Activated CD4-positive, alpha-beta T cell treated with anti-CD3 and anti-CD28 coated beads, Interleukin-2, amount 10 ng/mL, durations not matched to agents 24 days and 14 days (primary cell): ENCODE data around the gene RALGAPB. TPM values are rescaled to one million over a fixed set of nuclear protein-coding genes. Genes with fewer than 3 reads are reported as not detected.

Experiments
- DNase-seq: peaks from one replicate; pipeline ENCODE4 v3.0.0; 2022
- H3K27ac Mint-ChIP-seq: one replicate; pipeline ENCODE4 v1.8.0; 2022; ENCODE audit warnings: mild to moderate bottlenecking, mixed read lengths
- H3K27me3 Mint-ChIP-seq: one replicate; pipeline ENCODE4 v1.8.0; 2022; ENCODE audit warnings: mixed read lengths
- H3K36me3 Mint-ChIP-seq: one replicate; pipeline ENCODE4 v1.8.0; 2022; ENCODE audit warnings: low read depth, mild to moderate bottlenecking, mixed read lengths
- H3K4me1 Mint-ChIP-seq: one replicate; pipeline ENCODE4 v1.8.0; 2021; ENCODE audit warnings: mixed read lengths
- H3K4me3 Mint-ChIP-seq: one replicate; pipeline ENCODE4 v1.8.0; 2022; ENCODE audit warnings: mild to moderate bottlenecking, moderate library complexity, mixed read lengths
- H3K9me3 Mint-ChIP-seq: one replicate; pipeline ENCODE4 v1.8.0; 2021; ENCODE audit warnings: mixed read lengths
- intact Hi-C: fragments of 100-400 bp; cut with micrococcal nuclease; formaldehyde crosslinking; loops from one replicate; pipeline ENCODE4 v1.15.1; 2023
- total RNA-seq: library from RNA; stranded (reverse); gene quantifications from 2 replicates; pipeline ENCODE4 v1.2.3, GENCODE V29; 2022

RALGAPB gene
- total RNA-seq, 1 donor from 2014 or later = 29.8 TPM

DNA sequence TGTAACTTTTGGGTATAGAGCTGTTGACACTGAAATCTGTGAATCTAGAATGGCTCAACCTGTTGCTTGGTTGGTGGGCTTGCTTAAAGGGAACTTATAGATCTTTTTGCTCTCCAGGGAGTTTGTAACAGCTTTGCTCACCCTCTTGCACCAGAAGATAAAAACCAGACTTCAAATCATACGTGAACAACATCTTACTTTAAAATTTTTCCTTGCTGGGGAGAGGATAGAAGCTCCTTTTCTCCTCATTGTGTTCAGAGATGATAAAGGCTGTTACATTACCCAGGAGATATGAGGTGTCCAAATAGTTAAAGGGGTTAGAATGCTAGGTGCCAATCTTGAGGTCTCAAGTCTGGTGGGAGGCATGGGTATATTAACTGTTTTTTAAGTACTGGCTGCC, 46.8 kb downstream of the RALGAPB start:
- Mint-ChIP-seq H3K9me3 (no peaks in the 10 kb centered on the region), H3K4me3 (no peak overlapping the region), H3K27me3 (no peaks in the 10 kb centered on the region), H3K27ac (no peak overlapping the region), H3K36me3 (peaks cover 38% of the 10 kb centered on the region), H3K4me1 (no peaks in the 10 kb centered on the region)
- intact Hi-C loops = no loop called here
- DNase-seq = no peak

GRCh38 chr20:38520261-38520660, 47.6 kb downstream of the RALGAPB start:
- H3K27ac Mint-ChIP-seq = no peak overlapping the region
- H3K9me3 Mint-ChIP-seq = no peaks in the 10 kb centered on the region
- no peak for DNase-seq
- no peaks in the 10 kb centered on the region for H3K4me1 Mint-ChIP-seq
- no peak overlapping the region for H3K4me3 Mint-ChIP-seq
- intact Hi-C loops = no loop called here
- H3K27me3 Mint-ChIP-seq = no peaks in the 10 kb centered on the region
- H3K36me3 Mint-ChIP-seq = peaks cover 39% of the 10 kb centered on the region

- Mint-ChIP-seq H3K9me3 (no peaks in the 10 kb centered on the region), H3K4me1 (no peaks in the 10 kb centered on the region), H3K27ac (no peak overlapping the region), H3K27me3 (no peaks in the 10 kb centered on the region), H3K36me3 (peaks cover 43% of the 10 kb centered on the region), H3K4me3 (no peak overlapping the region)
- intact Hi-C loops = no loop called here
- DNase-seq = no peak
Measured at GRCh38 chr20:38523697-38524096, 51.1 kb downstream of the RALGAPB start.

DNA sequence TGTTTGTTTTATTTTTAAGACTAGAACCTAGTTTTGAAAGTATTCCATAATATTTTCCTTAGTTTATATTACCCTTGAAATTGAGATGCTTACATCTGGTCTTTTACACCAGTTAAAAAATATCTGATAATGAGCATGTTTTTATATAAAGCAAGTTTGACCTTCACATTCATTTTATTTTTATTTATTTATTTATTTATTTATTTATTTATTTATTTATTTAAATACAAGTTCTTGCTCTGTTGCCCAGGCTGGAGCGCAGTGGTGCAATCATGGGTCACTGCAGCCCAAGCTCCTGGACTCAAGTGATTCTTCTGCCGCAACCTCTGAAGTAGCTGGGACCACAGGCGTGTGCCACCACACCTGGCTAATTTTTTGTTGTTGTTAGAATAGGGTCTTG, 55.5 kb downstream of the RALGAPB start:
- peak; percentile 29 for DNase-seq
- Mint-ChIP-seq H3K9me3 (no peaks in the 10 kb centered on the region), H3K27me3 (no peaks in the 10 kb centered on the region), H3K4me1 (no peaks in the 10 kb centered on the region), H3K4me3 (no peak overlapping the region), H3K36me3 (peaks cover 36% of the 10 kb centered on the region), H3K27ac (no peak overlapping the region)
- intact Hi-C loops = no loop called here

GRCh38 chr20:38531021-38531420, 58.4 kb downstream of the RALGAPB start:
- H3K36me3 Mint-ChIP-seq = peaks cover 41% of the 10 kb centered on the region
- intact Hi-C loops = no loop called here
- no peaks in the 10 kb centered on the region for H3K9me3 Mint-ChIP-seq
- peaks cover 1% of the 10 kb centered on the region for H3K4me1 Mint-ChIP-seq
- H3K4me3 Mint-ChIP-seq = no peak overlapping the region
- H3K27ac Mint-ChIP-seq = no peak overlapping the region
- no peak for DNase-seq
- H3K27me3 Mint-ChIP-seq = no peaks in the 10 kb centered on the region

- DNase-seq = peak; percentile 47
- peaks cover 13% of the 10 kb centered on the region for H3K4me1 Mint-ChIP-seq
Measured at GRCh38 chr20:38534756-38535155, 62.1 kb downstream of the RALGAPB start.

GRCh38 chr20:38536310-38536709, 63.7 kb downstream of the RALGAPB start:
- Mint-ChIP-seq H3K4me3 (no peak overlapping the region), H3K27ac (no peak overlapping the region), H3K4me1 (peaks cover 13% of the 10 kb centered on the region), H3K36me3 (peaks cover 66% of the 10 kb centered on the region), H3K9me3 (peaks cover 5% of the 10 kb centered on the region), H3K27me3 (no peaks in the 10 kb centered on the region)
- no peak for DNase-seq
- intact Hi-C loops = no loop called here

More at GRCh38 chr20:38534756-38535155, 62.1 kb downstream of the RALGAPB start:
- no peak overlapping the region for H3K4me3 Mint-ChIP-seq
- peaks cover 58% of the 10 kb centered on the region for H3K36me3 Mint-ChIP-seq
- H3K27ac Mint-ChIP-seq = no peak overlapping the region
- intact Hi-C loops = no loop called here
- H3K27me3 Mint-ChIP-seq = no peaks in the 10 kb centered on the region
- peaks cover 5% of the 10 kb centered on the region for H3K9me3 Mint-ChIP-seq

DNA sequence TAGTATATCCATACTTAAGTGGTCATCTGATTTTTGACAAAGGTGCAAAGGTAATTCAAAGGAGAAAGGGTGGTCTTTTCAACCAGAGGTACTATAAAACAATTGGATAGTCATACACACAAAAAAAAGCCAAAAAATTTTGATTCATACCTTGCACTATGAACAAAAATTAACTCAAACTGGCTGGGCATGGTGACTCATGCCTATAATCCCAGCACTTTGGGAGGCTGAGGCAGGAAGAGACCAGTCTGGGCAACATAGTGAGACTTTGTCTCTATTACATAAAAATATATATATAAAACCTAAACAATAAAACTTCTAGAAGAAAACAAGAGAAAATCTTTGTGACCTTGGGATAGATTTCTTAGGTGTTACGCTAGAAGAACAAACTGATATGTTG, 64.5 kb downstream of the RALGAPB start:
- H3K4me1 Mint-ChIP-seq = peaks cover 13% of the 10 kb centered on the region
- H3K27me3 Mint-ChIP-seq = no peaks in the 10 kb centered on the region
- H3K27ac Mint-ChIP-seq = no peak overlapping the region

DNA sequence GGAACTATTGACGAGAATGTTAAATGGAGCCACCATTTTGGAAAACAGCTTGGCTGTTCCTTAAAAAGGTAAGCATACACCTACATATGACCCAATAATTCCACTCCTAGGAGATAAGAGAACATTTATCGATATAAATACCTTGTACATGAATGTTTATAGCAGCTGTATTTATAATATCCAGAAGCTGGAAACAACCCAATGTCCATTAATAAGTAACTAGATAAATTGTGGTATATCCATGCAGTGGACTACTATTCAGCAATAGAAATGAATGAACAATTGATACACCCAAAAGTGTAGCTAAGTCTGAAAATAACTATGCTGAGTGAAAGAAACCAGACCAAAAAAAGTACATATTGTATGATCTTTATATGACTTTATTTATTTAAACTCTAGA, 66.1 kb downstream of the RALGAPB start:
- Mint-ChIP-seq H3K27ac (no peak overlapping the region), H3K4me3 (no peak overlapping the region), H3K27me3 (no peaks in the 10 kb centered on the region), H3K4me1 (peaks cover 13% of the 10 kb centered on the region), H3K36me3 (peaks cover 69% of the 10 kb centered on the region), H3K9me3 (peaks cover 5% of the 10 kb centered on the region)
- DNase-seq = no peak
- intact Hi-C loops = no loop called here

More for the DNA sequence above, 64.5 kb downstream of the RALGAPB start:
- intact Hi-C loops = no loop called here
- peaks cover 5% of the 10 kb centered on the region for H3K9me3 Mint-ChIP-seq
- H3K4me3 Mint-ChIP-seq = no peak overlapping the region
- peak; percentile 14 for DNase-seq
- peaks cover 70% of the 10 kb centered on the region for H3K36me3 Mint-ChIP-seq

- intact Hi-C loops = no loop called here
- no peak for DNase-seq
- Mint-ChIP-seq H3K4me3 (no peak overlapping the region), H3K9me3 (no peaks in the 10 kb centered on the region), H3K27ac (no peak overlapping the region), H3K27me3 (no peaks in the 10 kb centered on the region), H3K4me1 (peaks cover 2% of the 10 kb centered on the region), H3K36me3 (peaks cover 60% of the 10 kb centered on the region)
Measured at GRCh38 chr20:38543014-38543906, 70.6 kb downstream of the RALGAPB start.

DNA sequence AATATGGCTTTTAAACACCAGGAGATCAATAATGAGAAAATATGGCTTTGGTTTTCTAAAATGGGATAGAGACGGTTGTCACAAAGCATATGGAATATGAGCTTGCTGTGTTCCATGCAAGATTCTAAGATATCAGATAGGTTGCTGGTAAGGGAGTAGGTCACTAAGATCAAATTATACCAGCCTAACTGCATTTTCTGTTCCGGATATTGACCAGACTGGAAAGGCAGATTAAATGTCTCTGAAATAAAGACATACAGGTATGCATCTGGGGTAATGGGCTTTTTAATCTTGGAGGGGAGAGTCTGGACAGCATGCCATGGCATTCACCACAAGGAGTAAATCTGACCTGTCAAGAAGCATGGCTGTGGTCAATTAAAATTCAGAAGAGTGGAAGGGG, 73.1 kb downstream of the RALGAPB start:
- Mint-ChIP-seq H3K27me3 (no peaks in the 10 kb centered on the region), H3K9me3 (no peaks in the 10 kb centered on the region), H3K36me3 (peaks cover 57% of the 10 kb centered on the region), H3K4me3 (no peak overlapping the region), H3K4me1 (peaks cover 2% of the 10 kb centered on the region), H3K27ac (no peak overlapping the region)
- intact Hi-C loops = no loop called here
- no peak for DNase-seq

- no peak overlapping the region for H3K27ac Mint-ChIP-seq
- H3K27me3 Mint-ChIP-seq = no peaks in the 10 kb centered on the region
- no peak for DNase-seq
- intact Hi-C loops = no loop called here
- no peak overlapping the region for H3K4me3 Mint-ChIP-seq
- peaks cover 44% of the 10 kb centered on the region for H3K36me3 Mint-ChIP-seq
- H3K4me1 Mint-ChIP-seq = peaks cover 2% of the 10 kb centered on the region
- H3K9me3 Mint-ChIP-seq = no peaks in the 10 kb centered on the region
Measured at GRCh38 chr20:38547288-38548085, 74.8 kb downstream of the RALGAPB start.

DNA sequence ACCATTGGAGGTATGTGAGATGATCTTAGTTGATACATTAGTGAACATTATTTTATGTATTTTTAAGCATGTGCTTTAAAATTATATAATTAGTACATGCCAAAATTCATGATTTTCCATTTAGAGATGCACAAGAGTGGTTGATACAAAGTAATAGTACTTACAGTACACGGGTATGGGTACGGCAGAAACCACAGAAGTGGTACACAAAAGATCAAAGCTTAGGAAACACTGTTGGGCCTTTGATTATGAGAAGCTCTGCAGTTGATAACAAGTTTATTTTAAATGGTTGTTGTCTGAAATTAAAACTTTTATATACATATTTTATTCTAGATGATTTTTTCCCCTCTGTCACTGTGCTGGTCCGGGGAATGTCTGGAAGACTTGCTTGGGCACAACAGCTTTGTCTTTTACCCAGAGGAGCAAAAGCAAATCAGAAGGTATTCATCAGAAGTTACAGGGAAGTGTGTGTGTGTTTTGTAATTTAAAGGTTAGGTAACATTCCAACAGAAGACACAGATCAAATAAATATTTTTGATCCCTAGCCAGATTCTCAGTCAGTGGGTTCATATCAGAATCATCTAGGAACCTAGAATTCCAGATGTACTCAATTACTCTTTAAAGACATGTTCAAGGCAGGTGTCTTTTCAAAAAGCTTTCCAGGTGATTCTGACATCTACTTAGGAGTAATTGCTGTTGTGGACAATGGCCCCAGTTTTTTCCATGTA, 75.9 kb downstream of the RALGAPB start:
- Mint-ChIP-seq H3K36me3 (peaks cover 38% of the 10 kb centered on the region), H3K4me3 (no peak overlapping the region), H3K4me1 (peaks cover 2% of the 10 kb centered on the region), H3K27me3 (no peaks in the 10 kb centered on the region), H3K27ac (no peak overlapping the region), H3K9me3 (no peaks in the 10 kb centered on the region)
- no peak for DNase-seq
- intact Hi-C loops = no loop called here

- Mint-ChIP-seq H3K27me3 (no peaks in the 10 kb centered on the region), H3K4me1 (peaks cover 2% of the 10 kb centered on the region), H3K27ac (no peak overlapping the region), H3K36me3 (peaks cover 38% of the 10 kb centered on the region), H3K4me3 (no peak overlapping the region), H3K9me3 (no peaks in the 10 kb centered on the region)
- DNase-seq = no peak
- intact Hi-C loops = no loop called here
Measured at GRCh38 chr20:38550274-38550673, 77.6 kb downstream of the RALGAPB start.
